22Rv1 (cell line): ENCODE measurements around the gene SERPINB13.

Source experiments
- ZFX ChIP-seq: fragments of 450-650 bp; IDR thresholded peaks from 2 replicates; pipeline ENCODE4 v1.6.1; 2017; ENCODE audit warnings: antibody characterized with exemption, borderline replicate concordance
- TF ChIP-seq, protein P1 (sequence below): fragments of 450-650 bp; IDR thresholded peaks from 2 replicates; pipeline ENCODE4 v1.5.1; 2017; ENCODE audit warnings: mild to moderate bottlenecking

DNA sequence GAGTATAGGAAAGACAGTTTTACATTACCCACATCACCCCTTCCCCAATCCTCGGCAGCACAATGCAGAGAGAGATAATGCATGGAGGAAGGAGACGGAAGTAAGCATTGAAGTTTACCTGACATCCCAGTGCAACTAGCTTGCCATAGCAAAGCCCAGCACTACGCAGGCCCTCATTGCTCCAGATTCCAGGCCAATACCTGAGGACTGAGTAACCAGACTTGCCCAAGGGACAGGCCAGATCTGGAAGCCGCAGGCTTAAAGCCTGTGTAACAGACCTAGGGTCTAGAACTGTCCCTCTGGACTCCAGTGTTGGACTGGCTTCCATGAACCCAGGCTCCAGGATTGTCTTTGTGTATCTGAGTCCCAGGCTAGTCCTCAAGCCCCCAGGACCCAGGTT lies 39.3 kb downstream of the SERPINB13 start:
- TF ChIP-seq, protein P1, sequence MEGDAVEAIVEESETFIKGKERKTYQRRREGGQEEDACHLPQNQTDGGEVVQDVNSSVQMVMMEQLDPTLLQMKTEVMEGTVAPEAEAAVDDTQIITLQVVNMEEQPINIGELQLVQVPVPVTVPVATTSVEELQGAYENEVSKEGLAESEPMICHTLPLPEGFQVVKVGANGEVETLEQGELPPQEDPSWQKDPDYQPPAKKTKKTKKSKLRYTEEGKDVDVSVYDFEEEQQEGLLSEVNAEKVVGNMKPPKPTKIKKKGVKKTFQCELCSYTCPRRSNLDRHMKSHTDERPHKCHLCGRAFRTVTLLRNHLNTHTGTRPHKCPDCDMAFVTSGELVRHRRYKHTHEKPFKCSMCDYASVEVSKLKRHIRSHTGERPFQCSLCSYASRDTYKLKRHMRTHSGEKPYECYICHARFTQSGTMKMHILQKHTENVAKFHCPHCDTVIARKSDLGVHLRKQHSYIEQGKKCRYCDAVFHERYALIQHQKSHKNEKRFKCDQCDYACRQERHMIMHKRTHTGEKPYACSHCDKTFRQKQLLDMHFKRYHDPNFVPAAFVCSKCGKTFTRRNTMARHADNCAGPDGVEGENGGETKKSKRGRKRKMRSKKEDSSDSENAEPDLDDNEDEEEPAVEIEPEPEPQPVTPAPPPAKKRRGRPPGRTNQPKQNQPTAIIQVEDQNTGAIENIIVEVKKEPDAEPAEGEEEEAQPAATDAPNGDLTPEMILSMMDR = no peak
- no peak for TF ChIP-seq ZFX
